Nephron (organoid): ENCODE data around the gene PLD1.

ENCODE experiments used
- H3K27ac Mint-ChIP-seq, 3 experiments: 2 replicates each; pipeline ENCODE4 v1.8.0; 2020; ENCODE audit warnings: mixed read lengths in 3 of 3, mild to moderate bottlenecking in 2 of 3, moderate library complexity in 1 of 3
- H3K27me3 Mint-ChIP-seq: 2 replicates; pipeline ENCODE4 v1.8.0; 2021; ENCODE audit warnings: low read depth, mild to moderate bottlenecking, moderate library complexity, mixed read lengths
- H3K36me3 Mint-ChIP-seq: 2 replicates; pipeline ENCODE4 v1.8.0; 2020; ENCODE audit warnings: low read depth, mixed read lengths
- H3K4me1 Mint-ChIP-seq: 2 replicates; pipeline ENCODE4 v1.8.0; 2020; ENCODE audit warnings: mixed read lengths
- H3K4me3 Mint-ChIP-seq, 3 experiments: 2 replicates each; pipeline ENCODE4 v1.8.0; 2020; ENCODE audit warnings: mild to moderate bottlenecking in 3 of 3, mixed read lengths in 3 of 3, moderate library complexity in 2 of 3
- H3K9me3 Mint-ChIP-seq: 2 replicates; pipeline ENCODE4 v1.8.0; 2020; ENCODE audit warnings: mixed read lengths
- TF ChIP-seq, protein P1 (sequence below), 3 experiments: fragments of 200-600 bp; sonication (generic); IDR thresholded peaks; one replicate each; pipeline ENCODE4 v1.5.0; 2021; ENCODE audit warnings: antibody characterized with exemption in 3 of 3; ENCODE audit not compliant: unreplicated experiment in 3 of 3

Gene PLD1

DNA sequence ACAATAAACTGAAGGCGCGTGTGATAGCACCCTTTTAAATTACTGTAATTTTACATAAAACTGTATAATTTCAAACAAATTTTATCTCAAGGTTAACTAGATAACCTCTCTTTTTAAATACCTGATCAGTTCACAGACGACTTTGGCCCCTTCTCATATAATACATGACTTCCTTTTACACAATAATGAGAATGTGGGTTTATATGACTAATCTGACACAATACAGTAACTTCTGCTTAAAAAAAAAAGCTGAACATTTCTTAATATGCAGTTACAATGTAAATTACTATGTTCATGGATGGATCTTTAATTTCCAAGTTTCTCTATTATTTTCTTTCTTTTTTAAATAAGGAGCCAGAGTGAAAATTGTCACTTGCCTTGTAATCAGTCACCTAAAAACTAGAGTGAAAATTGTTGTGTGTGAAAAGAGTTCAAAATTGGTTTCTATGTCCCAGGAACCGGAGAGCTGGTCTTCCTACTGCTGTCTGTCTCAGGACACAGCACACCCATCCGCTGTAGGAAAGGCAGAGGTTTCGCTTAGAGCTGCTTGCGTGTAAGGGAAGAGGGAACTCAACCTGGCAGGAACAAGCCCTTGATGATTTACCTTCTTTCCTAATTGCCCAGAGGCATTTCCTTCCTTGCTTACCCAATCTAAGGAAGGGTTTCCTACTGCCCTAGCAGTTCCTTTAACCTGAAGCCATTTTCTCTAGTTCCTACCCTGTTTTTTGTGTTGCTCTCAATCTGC, 33.3 kb downstream of the PLD1 start:
- Mint-ChIP-seq H3K27me3 (peaks cover 4% of the 10 kb centered on the region), H3K4me3 (no peak overlapping the region), H3K27ac (peak overlapping the region in 1 of 3 experiments; percentile 13), H3K36me3 (no peaks in the 10 kb centered on the region), H3K9me3 (no peaks in the 10 kb centered on the region), H3K4me1 (peaks cover 25% of the 10 kb centered on the region)
- TF ChIP-seq, protein P1, sequence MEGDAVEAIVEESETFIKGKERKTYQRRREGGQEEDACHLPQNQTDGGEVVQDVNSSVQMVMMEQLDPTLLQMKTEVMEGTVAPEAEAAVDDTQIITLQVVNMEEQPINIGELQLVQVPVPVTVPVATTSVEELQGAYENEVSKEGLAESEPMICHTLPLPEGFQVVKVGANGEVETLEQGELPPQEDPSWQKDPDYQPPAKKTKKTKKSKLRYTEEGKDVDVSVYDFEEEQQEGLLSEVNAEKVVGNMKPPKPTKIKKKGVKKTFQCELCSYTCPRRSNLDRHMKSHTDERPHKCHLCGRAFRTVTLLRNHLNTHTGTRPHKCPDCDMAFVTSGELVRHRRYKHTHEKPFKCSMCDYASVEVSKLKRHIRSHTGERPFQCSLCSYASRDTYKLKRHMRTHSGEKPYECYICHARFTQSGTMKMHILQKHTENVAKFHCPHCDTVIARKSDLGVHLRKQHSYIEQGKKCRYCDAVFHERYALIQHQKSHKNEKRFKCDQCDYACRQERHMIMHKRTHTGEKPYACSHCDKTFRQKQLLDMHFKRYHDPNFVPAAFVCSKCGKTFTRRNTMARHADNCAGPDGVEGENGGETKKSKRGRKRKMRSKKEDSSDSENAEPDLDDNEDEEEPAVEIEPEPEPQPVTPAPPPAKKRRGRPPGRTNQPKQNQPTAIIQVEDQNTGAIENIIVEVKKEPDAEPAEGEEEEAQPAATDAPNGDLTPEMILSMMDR (IDR thresholded peaks at IDR 0.05; ENCODE audit: unreplicated experiment in 3 of 3) = no peak

DNA sequence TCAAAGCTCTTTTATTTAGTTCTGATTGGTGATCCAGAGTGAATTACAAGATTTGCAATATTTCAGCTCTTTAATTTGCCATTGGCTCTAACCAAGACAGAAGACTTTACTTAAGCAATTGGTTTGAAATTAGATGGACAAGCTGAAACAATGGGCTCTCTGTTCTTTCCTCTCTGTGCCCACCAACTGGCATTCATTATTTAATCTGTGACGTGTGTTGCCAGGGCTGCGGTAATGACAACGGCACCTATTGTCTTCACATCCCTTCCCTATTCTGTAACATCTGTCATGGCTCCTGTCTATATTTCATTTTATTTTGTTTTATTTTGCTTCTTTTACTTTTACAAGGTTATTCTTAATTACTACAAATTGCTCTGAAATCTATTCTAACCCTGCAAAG, 33.9 kb downstream of the PLD1 start:
- Mint-ChIP-seq H3K9me3 (no peaks in the 10 kb centered on the region), H3K4me1 (peaks cover 29% of the 10 kb centered on the region), H3K4me3 (no peak overlapping the region), H3K27me3 (peaks cover 4% of the 10 kb centered on the region), H3K27ac (peak overlapping the region in 1 of 3 experiments; percentile 13), H3K36me3 (no peaks in the 10 kb centered on the region)
- TF ChIP-seq, protein P1 (IDR thresholded peaks at IDR 0.05; ENCODE audit: unreplicated experiment in 3 of 3) = no peak

DNA sequence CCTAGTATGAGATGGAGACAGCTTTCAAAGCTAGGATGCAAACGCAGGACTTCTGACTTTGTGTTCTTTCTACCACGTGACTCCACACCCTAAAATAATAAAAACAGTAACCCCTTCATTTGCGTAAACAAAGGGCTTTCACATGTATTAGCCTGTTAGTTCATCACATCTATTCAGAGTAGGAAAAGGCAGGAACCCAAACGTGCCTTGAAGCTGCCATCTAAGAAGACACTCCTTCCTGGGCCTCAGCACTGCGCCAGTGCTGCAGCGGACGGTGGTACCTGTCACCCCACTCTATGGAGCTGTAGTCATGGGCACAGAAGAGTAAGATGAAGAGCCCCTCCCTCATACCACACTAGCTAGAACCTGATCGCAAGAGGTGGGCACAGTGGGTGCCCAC, 34.3 kb downstream of the PLD1 start:
- Mint-ChIP-seq H3K27me3 (peaks cover 4% of the 10 kb centered on the region), H3K4me1 (peaks cover 34% of the 10 kb centered on the region), H3K9me3 (no peaks in the 10 kb centered on the region), H3K36me3 (no peaks in the 10 kb centered on the region), H3K4me3 (no peak overlapping the region), H3K27ac (peak overlapping the region in 1 of 3 experiments; percentile 13)
- TF ChIP-seq, protein P1 (IDR thresholded peaks at IDR 0.05; ENCODE audit: unreplicated experiment in 3 of 3) = no peak

DNA sequence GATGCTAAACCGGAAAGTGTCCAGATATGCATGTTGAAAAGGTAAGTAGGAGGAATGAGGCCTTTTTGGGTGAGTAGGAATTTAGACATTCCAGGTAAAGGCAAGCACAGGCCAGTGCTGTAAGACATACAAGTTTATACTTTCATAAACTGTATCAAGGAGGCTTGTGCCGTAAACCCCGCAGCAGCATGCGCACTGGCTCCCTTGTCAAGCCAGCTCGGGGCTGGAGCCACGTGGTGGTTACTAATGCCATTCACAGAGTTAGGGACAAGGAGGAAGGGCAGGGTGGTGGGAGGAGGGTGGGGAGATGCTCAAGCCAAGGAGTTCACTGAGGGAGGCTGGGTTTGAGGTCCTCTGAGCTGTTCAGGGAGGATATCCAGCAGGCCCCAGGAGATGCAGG, 35.8 kb downstream of the PLD1 start:
- H3K9me3 Mint-ChIP-seq = no peaks in the 10 kb centered on the region
- H3K27me3 Mint-ChIP-seq = no peaks in the 10 kb centered on the region
- H3K27ac Mint-ChIP-seq = peak overlapping the region in 2 of 3 experiments; percentile 11 to 15
- H3K36me3 Mint-ChIP-seq = no peaks in the 10 kb centered on the region
- peaks cover 38% of the 10 kb centered on the region for H3K4me1 Mint-ChIP-seq
- no peak overlapping the region for H3K4me3 Mint-ChIP-seq
- TF ChIP-seq, protein P1 (IDR thresholded peaks at IDR 0.05; ENCODE audit: unreplicated experiment in 3 of 3) = no peak

DNA sequence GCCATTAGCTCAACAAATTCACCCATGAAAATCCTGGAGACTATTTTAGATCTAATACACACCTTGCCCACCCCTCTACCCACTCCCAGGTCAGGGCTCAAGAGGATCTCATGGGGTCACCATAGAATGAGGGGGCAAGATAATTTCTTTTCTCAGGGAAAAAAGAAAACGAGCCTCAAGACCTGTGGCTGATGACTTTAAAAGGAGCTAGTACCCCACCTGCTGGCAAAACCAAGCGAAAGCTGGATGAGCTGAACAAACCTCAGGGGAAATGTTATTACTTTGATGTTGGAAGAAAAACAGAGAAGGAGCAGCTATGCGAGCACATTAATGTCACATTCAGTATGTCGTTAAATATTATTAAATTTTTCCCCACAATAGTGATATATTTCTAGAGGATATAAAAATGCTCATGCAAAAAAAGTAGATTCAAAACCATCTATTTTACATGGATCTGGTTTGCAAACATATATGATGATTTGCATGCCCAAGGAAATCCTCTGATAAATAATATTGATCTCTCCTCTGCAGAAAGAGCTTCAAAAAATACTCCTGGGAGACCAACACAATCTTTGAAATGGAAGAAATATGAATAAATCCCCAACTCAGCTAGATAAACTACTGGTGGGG, 37.7 kb downstream of the PLD1 start:
- no peaks in the 10 kb centered on the region for H3K9me3 Mint-ChIP-seq

More for the DNA sequence above, 37.7 kb downstream of the PLD1 start:
- Mint-ChIP-seq H3K36me3 (no peaks in the 10 kb centered on the region), H3K4me3 (peak overlapping the region; percentile 6 to 46 (median 28)), H3K4me1 (peaks cover 50% of the 10 kb centered on the region), H3K27me3 (no peaks in the 10 kb centered on the region), H3K27ac (peak overlapping the region; percentile 28 to 89 (median 54))
- TF ChIP-seq, protein P1 (IDR thresholded peaks at IDR 0.05; ENCODE audit: unreplicated experiment in 3 of 3) = peak; percentile 65 to 73 (median 69)
